Measurements from ENCODE around the gene WDR44.

The WDR44 gene

DNA sequence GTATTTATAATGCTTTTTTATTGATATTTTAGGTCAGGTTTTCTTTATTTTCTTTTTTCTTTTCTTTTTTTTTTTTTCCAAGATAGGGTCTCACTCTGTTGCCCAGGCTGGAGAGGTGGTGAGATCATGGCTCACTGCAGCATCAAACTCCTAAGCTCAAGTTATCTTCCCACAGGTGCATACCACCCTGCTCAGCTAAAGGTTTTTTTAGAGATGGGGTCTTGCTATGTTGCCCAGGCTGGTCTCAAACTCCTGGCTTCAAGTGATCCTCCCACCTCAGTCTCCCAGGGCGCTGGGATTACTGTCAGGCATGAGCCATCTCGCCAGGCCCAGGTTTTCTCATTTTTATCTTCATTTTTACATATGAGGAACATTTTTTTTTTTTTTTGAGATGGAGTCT, 3.3 kb downstream of the WDR44 start:
- no peak for DNase-seq (ENCODE audit: low read depth in 1 of 2, low spot score in 1 of 2)
- TF ChIP-seq JUND (IDR thresholded peaks at IDR 0.05; ENCODE audit: low read depth): no peak
- in situ Hi-C loops (cut with HindIII; ENCODE audit: low pct_unique_long_range_greater_than_20kb, low sequenced_read_pairs): no loop called here

GRCh38 chrX:118350221-118350620, 4.3 kb downstream of the WDR44 start:
- no peak for DNase-seq (ENCODE audit: low read depth in 1 of 2, low spot score in 1 of 2)
- TF ChIP-seq JUND (IDR thresholded peaks at IDR 0.05; ENCODE audit: low read depth): no peak
- in situ Hi-C loops (cut with HindIII; ENCODE audit: low pct_unique_long_range_greater_than_20kb, low sequenced_read_pairs): no loop called here

DNA sequence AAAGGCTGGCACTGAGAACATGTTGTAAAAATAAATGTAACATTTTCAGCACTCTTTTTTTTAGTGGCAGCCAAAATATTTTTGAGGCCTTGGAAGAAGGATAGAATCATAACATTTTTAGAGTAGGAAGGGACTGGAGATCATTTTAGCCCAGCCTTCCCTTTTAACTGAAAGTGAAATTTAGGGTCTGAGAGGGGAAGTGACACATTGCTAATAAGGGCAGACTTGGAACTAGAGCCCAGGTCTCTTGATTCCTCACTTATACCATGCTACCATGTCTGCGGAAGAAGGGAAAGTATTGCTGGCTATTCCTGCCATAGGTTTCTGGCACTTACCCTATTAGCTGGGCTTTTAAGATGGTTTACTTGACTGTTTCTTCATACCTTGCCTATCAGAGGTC, 4.8 kb downstream of the WDR44 start:
- TF ChIP-seq JUND (IDR thresholded peaks at IDR 0.05; ENCODE audit: low read depth): no peak
- DNase-seq (ENCODE audit: low read depth in 1 of 2, low spot score in 1 of 2): no peak
- in situ Hi-C loops (cut with HindIII; ENCODE audit: low pct_unique_long_range_greater_than_20kb, low sequenced_read_pairs): no loop called here

DNA sequence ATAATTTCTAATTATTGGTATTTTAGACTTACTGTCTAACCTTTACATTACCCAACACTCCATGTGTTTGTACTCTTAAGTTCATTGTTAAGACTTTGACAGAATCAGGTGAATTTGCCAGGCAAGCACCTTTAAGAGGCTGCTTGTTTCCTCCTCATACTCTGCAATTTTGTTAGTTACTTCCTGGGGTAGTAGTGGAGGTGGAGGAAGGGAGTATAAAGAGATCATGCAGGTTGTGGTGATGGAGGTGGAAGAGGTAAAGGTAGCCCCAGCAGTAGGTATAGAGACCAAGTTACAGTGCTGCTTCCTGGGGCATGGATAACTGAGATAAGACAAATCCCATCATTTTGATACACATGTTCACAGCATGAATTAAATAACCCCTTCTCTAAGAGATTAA, 6.7 kb downstream of the WDR44 start:
- in situ Hi-C loops (cut with HindIII; ENCODE audit: low pct_unique_long_range_greater_than_20kb, low sequenced_read_pairs): no loop called here
- no peak for DNase-seq (ENCODE audit: low read depth in 1 of 2, low spot score in 1 of 2)
- no peak for TF ChIP-seq JUND (IDR thresholded peaks at IDR 0.05; ENCODE audit: low read depth)

- in situ Hi-C loops (cut with HindIII; ENCODE audit: low pct_unique_long_range_greater_than_20kb, low sequenced_read_pairs): no loop called here
- TF ChIP-seq JUND (IDR thresholded peaks at IDR 0.05; ENCODE audit: low read depth): no peak
- no peak for DNase-seq (ENCODE audit: low read depth in 1 of 2, low spot score in 1 of 2)
Measured at GRCh38 chrX:118353081-118353850, 7.4 kb downstream of the WDR44 start.

DNA sequence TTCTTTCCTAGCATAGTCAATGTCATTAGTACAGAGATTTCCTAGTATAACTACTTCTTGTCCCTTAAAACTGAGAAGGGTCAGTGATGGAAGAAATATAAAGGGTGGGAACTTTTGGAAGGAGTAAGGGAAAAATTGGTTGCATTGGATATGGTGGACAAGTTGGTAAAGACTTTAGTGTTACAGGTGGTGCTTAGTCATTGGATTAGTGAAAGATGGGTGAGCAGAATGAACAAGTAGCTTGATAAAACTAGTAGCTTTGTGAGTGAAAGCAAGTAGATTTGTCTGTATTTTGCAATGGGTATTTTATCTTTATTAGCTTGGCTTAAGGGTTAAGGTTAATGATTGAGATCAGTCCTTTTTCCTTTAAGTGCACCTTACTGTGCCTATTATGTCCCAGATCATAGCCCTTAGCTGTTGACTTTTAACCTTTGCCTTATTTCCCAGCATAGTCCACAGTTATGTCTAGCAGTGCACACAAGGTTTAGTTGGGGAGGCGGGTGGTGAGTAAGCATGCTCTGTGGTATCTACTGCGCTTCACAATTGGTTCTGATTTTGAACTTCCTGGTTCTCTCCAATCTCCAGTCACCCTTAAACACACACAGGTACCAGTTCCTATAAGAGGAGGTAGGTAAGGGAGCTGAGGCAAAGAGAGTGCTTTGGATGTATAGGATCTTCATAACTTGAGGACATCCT, 9.5 kb downstream of the WDR44 start:
- DNase-seq (ENCODE audit: low read depth in 1 of 2, low spot score in 1 of 2): no peak
- no peak for TF ChIP-seq JUND (IDR thresholded peaks at IDR 0.05; ENCODE audit: low read depth)

GRCh38 chrX:118356154-118356701, 10.3 kb downstream of the WDR44 start:
- in situ Hi-C loops (cut with HindIII; ENCODE audit: low pct_unique_long_range_greater_than_20kb, low sequenced_read_pairs): no loop called here
- TF ChIP-seq JUND (IDR thresholded peaks at IDR 0.05; ENCODE audit: low read depth): no peak
- DNase-seq (ENCODE audit: low read depth in 1 of 2, low spot score in 1 of 2): no peak

More for the DNA sequence above, 9.5 kb downstream of the WDR44 start:
- in situ Hi-C loops (cut with HindIII; ENCODE audit: low pct_unique_long_range_greater_than_20kb, low sequenced_read_pairs): no loop called here

DNA sequence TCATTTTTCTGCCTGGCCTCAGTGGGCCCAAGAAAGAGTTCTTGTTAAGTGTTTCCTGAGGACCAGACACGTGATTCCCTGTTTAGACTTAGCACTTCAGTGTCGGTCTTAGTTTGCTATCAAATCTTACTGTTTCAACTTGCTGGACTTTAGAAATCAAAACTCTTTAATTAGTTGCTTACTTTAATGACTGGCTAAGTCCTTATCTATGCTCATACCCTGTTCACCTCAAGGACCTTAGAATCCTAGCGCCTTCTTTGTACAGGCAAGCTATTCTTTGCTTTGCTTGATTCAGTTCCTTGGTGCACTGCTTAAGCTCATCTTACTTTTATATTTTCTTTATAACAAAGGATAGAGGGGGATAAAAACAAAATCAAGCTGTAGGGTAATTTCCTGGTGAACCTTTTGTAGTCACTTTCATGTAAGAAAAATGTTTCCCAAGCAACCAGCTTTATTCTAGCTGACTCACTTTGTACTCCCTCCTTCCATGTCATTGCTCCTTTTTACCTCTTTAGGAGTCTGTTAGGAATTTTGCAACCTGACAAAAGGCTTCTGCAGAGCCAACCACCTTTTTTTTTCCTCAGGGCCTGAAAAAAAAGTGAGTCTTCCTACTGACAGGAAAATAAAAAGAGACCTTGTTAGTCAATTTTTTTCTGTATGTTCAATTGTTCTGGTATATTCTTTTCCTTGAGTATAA, 14.7 kb downstream of the WDR44 start:
- no peak for DNase-seq (ENCODE audit: low read depth in 1 of 2, low spot score in 1 of 2)
- no peak for TF ChIP-seq JUND (IDR thresholded peaks at IDR 0.05; ENCODE audit: low read depth)
- in situ Hi-C loops (cut with HindIII; ENCODE audit: low pct_unique_long_range_greater_than_20kb, low sequenced_read_pairs): no loop called here

DNA sequence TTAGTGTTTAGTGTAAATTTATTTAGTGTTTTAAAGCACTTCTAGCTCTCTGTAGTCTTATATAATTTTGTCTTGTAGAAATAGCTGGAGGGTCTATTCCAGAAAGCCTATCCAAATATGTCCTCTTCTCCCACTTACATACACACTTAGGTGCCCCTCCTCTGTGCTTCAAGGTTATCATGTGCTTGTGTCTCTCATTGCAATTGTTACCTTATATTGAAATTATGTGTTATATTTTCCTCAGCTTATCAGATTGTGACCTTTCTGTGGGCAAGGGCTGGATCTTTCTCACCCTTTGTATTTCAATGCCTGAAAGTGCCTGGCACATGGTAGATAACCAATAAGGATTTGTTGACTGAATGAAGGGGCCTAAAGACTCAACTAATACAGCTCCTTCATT, 18.4 kb downstream of the WDR44 start:
- in situ Hi-C loops (cut with HindIII; ENCODE audit: low pct_unique_long_range_greater_than_20kb, low sequenced_read_pairs): no loop called here
- TF ChIP-seq JUND (IDR thresholded peaks at IDR 0.05; ENCODE audit: low read depth): no peak
- no peak for DNase-seq (ENCODE audit: low read depth in 1 of 2, low spot score in 1 of 2)

DNA sequence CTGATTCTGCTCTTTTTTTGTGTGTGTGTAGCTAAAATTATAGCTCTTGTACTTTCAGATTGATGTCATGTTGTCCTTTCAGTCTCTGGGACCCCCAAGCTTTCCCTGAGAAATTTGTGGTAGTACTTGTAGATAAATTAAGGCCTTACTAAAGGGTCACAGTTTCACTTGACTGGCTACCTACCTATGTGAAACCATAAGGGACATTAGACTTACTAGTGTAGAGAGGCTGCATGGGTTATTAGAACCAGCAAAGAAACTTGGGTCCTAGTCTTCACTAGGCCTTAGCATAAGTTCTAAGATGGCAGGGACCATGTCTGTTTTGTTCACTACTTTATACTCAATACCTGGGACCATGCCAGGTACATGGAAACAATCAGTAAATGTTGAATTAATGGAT, 21.4 kb downstream of the WDR44 start:
- DNase-seq (ENCODE audit: low read depth in 1 of 2, low spot score in 1 of 2): no peak
- no peak for TF ChIP-seq JUND (IDR thresholded peaks at IDR 0.05; ENCODE audit: low read depth)
- in situ Hi-C loops (cut with HindIII; ENCODE audit: low pct_unique_long_range_greater_than_20kb, low sequenced_read_pairs): no loop called here

GRCh38 chrX:118368398-118368797, 22.5 kb downstream of the WDR44 start:
- no peak for DNase-seq (ENCODE audit: low read depth in 1 of 2, low spot score in 1 of 2)
- in situ Hi-C loops (cut with HindIII; ENCODE audit: low pct_unique_long_range_greater_than_20kb, low sequenced_read_pairs): no loop called here
- no peak for TF ChIP-seq JUND (IDR thresholded peaks at IDR 0.05; ENCODE audit: low read depth)

DNA sequence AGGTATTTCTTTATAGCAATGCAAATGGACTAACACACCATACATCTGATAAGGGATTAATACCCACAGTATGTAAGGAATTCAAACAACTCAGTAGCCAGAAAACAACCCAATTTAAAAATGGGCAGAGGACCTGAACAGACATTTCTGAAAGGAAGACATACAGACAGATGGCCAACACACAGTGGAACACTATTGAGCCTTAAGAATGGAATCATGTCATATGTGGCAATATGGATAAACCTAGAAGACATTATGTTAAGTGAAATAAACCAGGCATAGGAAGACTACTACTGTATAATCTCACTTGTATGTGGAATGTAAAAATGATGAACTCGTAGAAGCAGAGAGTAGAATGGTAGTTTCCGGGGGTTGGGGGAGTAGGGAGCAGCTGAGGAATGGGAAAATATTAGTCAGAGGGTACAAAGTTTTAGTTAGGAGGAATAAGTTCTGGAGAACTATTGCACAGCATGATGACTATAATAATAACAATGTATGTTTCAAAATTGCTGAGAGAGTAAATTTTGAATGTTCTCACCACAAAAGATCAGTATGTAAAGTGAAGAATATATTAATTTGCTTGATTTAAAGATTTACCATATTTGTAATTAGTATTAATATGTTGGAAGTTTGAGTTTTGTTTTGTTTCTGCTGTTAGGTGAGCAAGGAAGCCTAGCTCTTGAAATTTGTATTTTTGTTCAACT, 25.2 kb downstream of the WDR44 start:
- DNase-seq (ENCODE audit: low read depth in 1 of 2, low spot score in 1 of 2): no peak
- no peak for TF ChIP-seq JUND (IDR thresholded peaks at IDR 0.05; ENCODE audit: low read depth)
- in situ Hi-C loops (cut with HindIII; ENCODE audit: low pct_unique_long_range_greater_than_20kb, low sequenced_read_pairs): no loop called here
